ENCODE data around the gene TXNDC11. TPM values are rescaled to one million over a fixed set of nuclear protein-coding genes. Genes with fewer than 3 reads are reported as not detected.

TXNDC11 gene
- total RNA-seq, 4 donors from 2014 or later, result 41.2 to 56.5 (median 49.0) TPM

DNA sequence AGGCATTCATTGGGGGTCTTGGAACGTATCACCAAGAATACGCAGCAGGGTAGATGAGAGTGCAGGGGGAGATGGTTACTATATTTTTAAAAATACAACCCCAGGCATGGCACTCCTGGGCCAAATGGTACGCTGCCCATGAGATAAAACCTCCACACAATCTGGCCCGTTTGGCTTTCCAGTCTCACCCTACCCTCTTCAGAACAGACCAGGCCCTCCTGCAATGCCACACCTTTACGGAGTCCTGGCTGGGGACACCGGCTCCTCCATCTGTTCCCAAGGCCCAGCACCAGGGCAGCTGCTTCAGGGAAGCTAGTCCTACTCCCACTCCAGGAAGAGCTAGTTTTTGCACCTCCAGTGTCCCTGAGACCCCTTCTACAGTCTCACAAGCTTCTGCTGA lies 50.0 kb downstream of the TXNDC11 start:
- TF ChIP-seq, protein P1, sequence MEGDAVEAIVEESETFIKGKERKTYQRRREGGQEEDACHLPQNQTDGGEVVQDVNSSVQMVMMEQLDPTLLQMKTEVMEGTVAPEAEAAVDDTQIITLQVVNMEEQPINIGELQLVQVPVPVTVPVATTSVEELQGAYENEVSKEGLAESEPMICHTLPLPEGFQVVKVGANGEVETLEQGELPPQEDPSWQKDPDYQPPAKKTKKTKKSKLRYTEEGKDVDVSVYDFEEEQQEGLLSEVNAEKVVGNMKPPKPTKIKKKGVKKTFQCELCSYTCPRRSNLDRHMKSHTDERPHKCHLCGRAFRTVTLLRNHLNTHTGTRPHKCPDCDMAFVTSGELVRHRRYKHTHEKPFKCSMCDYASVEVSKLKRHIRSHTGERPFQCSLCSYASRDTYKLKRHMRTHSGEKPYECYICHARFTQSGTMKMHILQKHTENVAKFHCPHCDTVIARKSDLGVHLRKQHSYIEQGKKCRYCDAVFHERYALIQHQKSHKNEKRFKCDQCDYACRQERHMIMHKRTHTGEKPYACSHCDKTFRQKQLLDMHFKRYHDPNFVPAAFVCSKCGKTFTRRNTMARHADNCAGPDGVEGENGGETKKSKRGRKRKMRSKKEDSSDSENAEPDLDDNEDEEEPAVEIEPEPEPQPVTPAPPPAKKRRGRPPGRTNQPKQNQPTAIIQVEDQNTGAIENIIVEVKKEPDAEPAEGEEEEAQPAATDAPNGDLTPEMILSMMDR (IDR thresholded peaks at IDR 0.05; ENCODE audit: low read depth), result no peak

- TF ChIP-seq, protein P1 (IDR thresholded peaks at IDR 0.05; ENCODE audit: low read depth), result no peak
Measured at GRCh38 chr16:11692171-11692570, 50.5 kb downstream of the TXNDC11 start.

DNA sequence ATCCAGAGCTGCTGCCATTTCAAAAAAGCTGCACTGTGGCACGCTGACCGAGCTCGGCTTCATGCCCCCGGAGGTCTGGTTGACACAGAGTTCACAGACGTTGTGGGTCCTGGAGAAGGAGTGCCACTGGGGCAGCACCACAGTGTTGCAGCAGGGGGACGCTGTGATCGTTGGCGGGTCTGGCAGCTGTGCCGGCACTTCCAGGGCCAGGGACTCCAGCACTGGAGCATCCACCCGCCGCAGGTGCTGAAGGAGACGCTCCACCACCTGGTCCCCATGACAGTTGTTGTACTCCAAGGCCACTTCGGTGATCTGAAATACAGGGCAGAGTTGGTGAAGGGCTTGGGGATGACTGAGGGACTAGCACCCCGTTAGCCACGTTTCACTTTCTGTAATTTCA lies 50.9 kb downstream of the TXNDC11 start:
- TF ChIP-seq, protein P1 (IDR thresholded peaks at IDR 0.05; ENCODE audit: low read depth), result no peak

DNA sequence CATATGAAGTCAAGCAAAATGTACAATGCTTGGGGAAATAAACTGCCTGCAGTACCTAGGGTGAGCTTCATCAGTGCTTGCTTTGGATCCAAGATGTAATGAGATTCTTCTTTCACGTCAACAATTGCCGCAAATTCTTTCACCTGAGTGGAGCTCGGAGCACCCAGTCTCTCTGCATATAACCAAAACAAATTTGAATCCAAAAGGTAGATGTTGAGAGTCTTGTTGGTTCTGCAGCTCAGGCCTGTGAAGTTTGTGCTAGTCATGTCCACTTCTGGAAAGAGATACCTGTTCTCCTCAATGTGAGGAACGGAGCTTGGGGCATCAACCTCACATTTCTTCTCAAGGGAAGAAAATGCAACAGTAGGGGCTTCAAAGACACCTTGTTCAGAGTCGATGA lies 51.4 kb downstream of the TXNDC11 start:
- TF ChIP-seq, protein P1 (IDR thresholded peaks at IDR 0.05; ENCODE audit: low read depth), result no peak

DNA sequence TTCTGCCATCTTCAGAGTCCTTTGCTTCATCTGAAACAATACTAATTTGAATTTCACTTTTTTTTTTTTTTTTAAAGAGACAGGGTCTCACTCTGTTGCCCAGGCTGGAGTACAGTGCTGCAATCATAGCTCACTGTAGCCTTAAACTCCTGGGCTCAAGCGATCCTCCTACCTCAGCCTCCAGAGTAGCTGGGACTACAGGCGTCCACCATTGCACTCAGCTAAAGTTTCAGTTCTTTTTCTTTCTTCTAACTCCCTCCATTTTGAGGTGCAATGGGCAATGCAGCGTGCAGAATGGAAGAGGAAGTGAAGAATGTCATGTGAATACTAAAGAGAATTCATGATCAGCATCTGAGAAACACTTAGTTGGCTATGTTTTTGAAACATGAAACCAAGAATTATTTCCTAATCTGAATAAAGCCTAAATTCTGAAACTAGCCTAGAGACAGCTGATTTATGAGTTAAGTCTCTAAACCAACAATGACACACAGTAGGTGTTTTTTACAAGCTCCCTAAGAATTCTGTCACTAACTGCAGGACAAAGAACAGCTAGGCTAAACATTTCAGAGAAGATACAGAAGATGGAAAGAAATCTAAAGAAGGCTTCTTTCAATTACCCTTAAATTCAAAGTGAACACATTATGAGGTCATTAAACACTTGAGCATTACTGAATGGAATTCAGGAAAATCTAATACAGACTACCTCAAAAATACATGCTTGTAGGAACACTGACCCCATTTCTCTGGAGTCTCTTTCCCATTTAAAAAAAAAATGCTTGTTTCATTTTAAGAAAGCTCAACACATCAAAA lies 53.4 kb downstream of the TXNDC11 start:
- TF ChIP-seq, protein P1 (IDR thresholded peaks at IDR 0.05; ENCODE audit: low read depth), result no peak

DNA sequence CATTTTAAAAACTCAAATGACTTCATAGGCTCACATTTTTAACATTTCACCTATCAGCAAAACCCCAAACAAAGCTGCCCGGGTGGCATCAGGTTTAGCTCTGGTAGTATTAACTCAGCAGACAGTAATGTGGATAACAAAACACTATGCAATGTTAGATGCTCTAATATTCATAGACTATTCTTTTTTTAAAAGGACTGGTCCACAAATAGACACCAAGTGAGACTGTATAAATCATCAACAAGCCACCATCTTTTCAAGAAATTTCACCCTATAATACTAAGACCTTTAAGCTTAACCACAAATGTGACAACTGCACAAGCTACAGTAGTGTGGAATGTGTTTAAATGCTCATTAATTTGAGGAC lies 54.2 kb downstream of the TXNDC11 start:
- TF ChIP-seq, protein P1 (IDR thresholded peaks at IDR 0.05; ENCODE audit: low read depth), result no peak

DNA sequence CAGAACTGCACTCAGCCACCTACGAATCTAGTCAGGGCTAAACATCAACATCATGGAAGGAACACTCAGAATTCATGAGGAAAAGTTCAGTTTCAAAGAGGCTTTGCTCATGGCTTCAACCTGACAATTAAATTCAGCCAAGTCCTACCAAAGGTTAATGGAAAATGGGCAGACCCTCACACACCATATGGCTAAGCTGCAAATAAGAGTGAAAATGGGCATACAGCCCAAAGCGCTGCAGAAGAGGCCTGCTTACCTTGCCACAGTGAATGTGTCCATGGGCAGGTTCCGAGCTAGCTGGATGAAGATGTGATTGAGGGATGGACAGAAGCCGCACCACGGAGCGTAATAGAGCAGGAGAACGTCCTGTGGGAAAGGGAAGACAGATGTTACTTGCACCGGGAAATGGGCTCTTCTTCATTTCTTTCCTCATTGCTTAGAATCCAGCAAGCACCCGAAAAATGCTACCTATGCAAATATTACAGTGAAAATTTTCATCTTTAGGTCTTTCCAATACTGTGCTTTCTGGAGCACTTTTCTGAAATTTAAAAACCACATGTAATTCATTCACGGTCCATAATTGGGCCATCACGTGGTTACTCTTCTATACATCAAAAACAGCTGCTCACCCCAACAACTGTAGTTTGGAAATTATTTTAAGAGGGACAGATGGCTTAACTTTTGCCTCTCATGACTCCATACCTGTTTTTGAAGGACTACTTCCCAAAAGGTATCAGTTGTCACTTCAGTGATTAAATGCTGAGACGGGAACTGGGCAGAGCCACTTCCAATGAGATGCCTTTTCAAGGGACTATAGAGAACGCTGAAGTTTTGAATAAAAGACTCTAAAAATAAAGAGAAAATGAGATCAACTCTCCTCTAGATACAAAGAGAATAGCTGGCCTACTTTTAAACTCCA lies 54.8 kb downstream of the TXNDC11 start:
- TF ChIP-seq, protein P1 (IDR thresholded peaks at IDR 0.05; ENCODE audit: low read depth), result no peak

All from subcutaneous adipose tissue (tissue), 4 donors.